Mesothelial cell of epicardium (in vitro differentiated cells): ENCODE data around the gene GAPVD1. TPM values are rescaled to one million over a fixed set of nuclear protein-coding genes. Genes with fewer than 3 reads are reported as not detected.

Source experiments
- DNase-seq, 2 experiments: peaks; one replicate each; pipeline ENCODE4 v3.0.0; 2021; ENCODE audit warnings: low spot score in 2 of 2; ENCODE audit not compliant: unreplicated experiment in 2 of 2
- H3K27ac Mint-ChIP-seq: 2 replicates; pipeline ENCODE4 v1.8.0; 2021; ENCODE audit warnings: mixed read lengths
- H3K27me3 Mint-ChIP-seq: 2 replicates; pipeline ENCODE4 v1.8.0; 2021; ENCODE audit warnings: low read depth, mixed read lengths
- H3K36me3 Mint-ChIP-seq: 2 replicates; pipeline ENCODE4 v1.8.0; 2021; ENCODE audit warnings: mixed read lengths
- H3K4me1 Mint-ChIP-seq: 2 replicates; pipeline ENCODE4 v1.8.0; 2021; ENCODE audit warnings: mixed read lengths
- H3K4me3 Mint-ChIP-seq: 2 replicates; pipeline ENCODE4 v1.8.0; 2021; ENCODE audit warnings: mild to moderate bottlenecking, moderate library complexity, mixed read lengths
- H3K9me3 Mint-ChIP-seq: 2 replicates; pipeline ENCODE4 v1.8.0; 2021; ENCODE audit warnings: mixed read lengths
- CTCF ChIP-seq: fragments of 200-600 bp; sonication (generic); IDR thresholded peaks from one replicate; pipeline ENCODE4 v1.5.0; 2021; ENCODE audit warnings: antibody characterized with exemption; ENCODE audit not compliant: unreplicated experiment
- total RNA-seq: library from RNA; stranded (reverse); gene quantifications from 3 replicates; pipeline ENCODE4 v1.2.1, GENCODE V29; 2021

The GAPVD1 gene
- total RNA-seq, 1 donor from 2014 or later: 58.7 TPM

DNA sequence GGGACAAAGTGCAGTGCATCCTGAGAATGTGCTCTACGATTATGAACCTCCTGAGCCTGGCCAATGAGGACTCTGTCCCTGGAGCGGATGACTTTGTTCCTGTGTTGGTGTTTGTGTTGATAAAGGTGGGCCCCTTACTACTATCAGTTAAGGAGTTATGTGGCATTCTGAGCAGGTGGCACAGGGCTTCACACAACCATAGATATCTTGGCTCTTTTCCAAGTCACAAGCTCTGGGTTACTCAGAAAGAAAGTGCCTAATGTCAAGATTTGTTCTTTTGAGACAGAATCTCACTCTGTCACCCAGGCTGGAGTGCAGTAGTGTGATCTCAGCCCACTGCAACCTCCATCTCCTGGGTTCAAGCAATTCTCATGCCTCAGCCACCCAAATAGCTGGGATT, 99.0 kb downstream of the GAPVD1 start:
- Mint-ChIP-seq H3K9me3 (no peaks in the 10 kb centered on the region), H3K27me3 (no peaks in the 10 kb centered on the region), H3K4me3 (no peak overlapping the region), H3K36me3 (peaks cover 30% of the 10 kb centered on the region), H3K27ac (no peak overlapping the region), H3K4me1 (no peaks in the 10 kb centered on the region)
- no peak for DNase-seq
- TF ChIP-seq CTCF: no peak

DNA sequence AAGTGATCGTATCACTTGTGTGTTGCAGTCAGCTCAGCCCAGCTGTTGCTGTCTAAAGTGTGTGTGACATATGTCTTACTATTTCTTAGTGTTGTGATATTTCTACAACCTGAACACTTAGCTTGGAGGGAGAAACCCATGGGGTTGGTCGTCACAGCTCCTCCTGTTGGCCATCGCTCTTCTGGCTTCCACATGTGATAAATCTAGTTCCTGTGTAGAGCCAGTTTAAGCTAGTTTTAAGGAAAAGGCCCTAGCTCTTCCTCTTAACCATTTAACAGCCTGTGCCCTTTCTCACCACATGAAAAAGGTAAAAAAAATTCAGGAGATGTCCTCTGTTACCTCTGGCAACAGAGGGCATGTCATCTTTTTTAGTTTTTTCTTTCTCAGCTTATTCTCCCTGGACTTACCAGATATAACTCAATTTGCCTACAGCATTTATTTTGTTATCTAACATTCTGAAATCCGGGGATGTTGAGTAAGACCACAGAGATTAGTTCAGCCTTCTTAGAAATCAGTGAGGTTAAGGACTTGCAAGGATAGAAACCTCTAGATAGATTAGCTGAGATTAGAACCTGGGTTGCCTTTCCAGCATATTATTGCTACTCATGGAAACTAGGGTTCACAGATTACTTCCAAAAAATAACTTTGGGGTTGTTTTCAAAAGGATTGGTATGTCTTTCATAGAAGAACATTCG, 100.4 kb downstream of the GAPVD1 start:
- H3K9me3 Mint-ChIP-seq: no peaks in the 10 kb centered on the region
- no peak overlapping the region for H3K27ac Mint-ChIP-seq
- TF ChIP-seq CTCF: no peak
- peaks cover 25% of the 10 kb centered on the region for H3K36me3 Mint-ChIP-seq
- no peaks in the 10 kb centered on the region for H3K4me1 Mint-ChIP-seq
- no peaks in the 10 kb centered on the region for H3K27me3 Mint-ChIP-seq
- no peak overlapping the region for H3K4me3 Mint-ChIP-seq
- DNase-seq: no peak

DNA sequence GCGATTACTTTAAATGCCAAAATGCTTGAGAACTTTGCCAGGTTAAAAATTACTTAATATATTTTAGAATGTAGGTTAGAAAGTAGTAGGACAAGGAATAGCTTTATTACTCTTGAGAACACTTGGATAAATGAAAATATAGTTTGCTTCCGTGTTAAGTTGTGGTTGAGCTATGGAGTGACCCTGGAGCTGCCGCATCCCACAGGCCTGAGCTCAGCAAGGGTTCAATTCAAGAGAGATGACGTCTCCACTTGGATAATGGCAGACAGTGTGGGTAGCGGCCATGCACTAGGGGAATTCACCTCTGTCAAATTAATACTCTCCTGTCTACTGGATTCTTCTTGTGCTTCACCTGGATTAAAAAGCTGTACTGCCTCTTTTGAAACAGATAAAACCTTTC, 105.0 kb downstream of the GAPVD1 start:
- no peak overlapping the region for H3K4me3 Mint-ChIP-seq
- TF ChIP-seq CTCF: no peak
- H3K9me3 Mint-ChIP-seq: no peaks in the 10 kb centered on the region
- no peak for DNase-seq
- H3K27ac Mint-ChIP-seq: no peak overlapping the region
- H3K36me3 Mint-ChIP-seq: peaks cover 18% of the 10 kb centered on the region
- H3K27me3 Mint-ChIP-seq: no peaks in the 10 kb centered on the region
- H3K4me1 Mint-ChIP-seq: no peaks in the 10 kb centered on the region

- no peak for DNase-seq
- H3K27ac Mint-ChIP-seq: no peak overlapping the region
Measured at GRCh38 chr9:125370786-125371185, 109.2 kb downstream of the GAPVD1 start.

GRCh38 chr9:125372441-125373226, 111.0 kb downstream of the GAPVD1 start:
- Mint-ChIP-seq H3K36me3 (no peaks in the 10 kb centered on the region), H3K4me3 (no peak overlapping the region), H3K9me3 (no peaks in the 10 kb centered on the region), H3K4me1 (peaks cover 8% of the 10 kb centered on the region), H3K27me3 (peaks cover 14% of the 10 kb centered on the region), H3K27ac (no peak overlapping the region)
- no peak for DNase-seq
- no peak for TF ChIP-seq CTCF

More at GRCh38 chr9:125370786-125371185, 109.2 kb downstream of the GAPVD1 start:
- TF ChIP-seq CTCF: no peak
- Mint-ChIP-seq H3K4me1 (peaks cover 8% of the 10 kb centered on the region), H3K9me3 (no peaks in the 10 kb centered on the region), H3K27me3 (peaks cover 9% of the 10 kb centered on the region), H3K36me3 (peaks cover 5% of the 10 kb centered on the region), H3K4me3 (no peak overlapping the region)
